Measurements from ENCODE around the gene MICOS13.
A peak's percentile ranks its signal among the peaks of the same experiment; 100 is the strongest.

The MICOS13 gene

DNA sequence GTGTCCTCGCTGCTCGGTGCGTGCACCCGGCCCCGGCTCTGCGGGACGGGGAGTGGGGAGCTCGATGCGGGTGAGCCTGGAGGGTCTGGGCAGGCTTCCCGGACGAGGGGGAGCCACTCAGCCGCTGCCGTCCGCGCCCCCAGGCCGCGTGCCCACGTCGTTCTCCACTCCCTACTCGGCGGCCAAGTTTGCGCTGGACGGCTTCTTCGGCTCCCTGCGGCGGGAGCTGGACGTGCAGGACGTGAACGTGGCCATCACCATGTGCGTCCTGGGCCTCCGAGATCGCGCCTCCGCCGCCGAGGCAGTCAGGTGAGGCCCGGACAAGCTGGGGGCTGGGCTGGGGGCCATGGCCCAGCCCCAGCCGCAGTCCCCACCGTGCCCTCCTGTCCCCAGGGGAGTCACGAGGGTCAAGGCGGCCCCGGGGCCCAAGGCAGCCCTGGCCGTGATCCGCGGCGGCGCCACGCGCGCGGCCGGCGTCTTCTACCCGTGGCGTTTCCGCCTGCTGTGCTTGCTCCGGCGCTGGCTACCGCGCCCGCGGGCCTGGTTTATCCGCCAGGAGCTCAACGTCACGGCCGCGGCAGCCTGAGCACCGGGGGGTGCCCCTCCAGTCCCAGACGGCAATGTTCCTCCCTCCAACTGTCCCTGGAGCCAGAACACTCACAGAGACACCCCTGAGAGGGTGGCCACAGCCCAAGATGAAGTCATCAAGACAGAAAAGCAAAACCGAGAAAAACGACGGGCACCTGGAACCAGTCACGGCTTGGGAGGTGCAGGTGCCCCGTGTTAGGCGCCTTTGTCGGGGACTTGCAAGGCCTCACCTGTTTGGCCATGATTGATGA is 7.3 kb upstream of the MICOS13 start:
- DNase-seq: no peak

DNA sequence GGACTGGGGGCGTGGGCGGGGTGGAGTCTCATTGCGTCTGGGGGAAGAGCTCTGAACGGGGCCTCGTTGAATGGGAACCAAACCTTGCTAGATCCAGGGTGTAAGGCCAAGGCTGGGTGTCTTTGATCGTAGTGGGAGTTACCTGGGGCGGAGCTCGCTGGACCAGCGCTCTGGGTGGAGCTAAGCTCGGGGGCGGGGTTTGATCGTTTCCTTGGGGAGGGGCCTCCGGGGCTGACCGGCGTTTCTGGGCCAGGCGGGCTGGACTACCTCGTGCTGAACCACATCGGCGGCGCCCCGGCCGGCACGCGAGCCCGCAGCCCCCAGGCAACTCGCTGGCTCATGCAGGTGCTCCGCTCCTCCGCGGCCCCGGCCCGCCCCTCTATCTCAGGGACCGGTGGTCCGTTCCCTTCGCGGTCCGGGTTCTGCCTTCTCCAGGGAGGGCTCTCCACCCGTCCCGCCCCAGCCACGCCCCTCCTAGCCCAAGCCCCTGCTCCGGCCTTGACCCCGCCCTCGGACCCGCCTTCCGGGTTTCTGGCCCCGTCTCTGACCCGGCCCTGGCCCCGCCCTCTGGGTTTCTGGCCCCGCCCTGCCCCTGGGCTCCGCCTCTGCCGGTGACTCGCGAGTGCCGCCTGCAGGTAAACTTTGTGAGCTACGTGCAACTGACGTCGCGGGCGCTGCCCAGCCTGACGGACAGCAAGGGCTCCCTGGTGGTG is 6.5 kb upstream of the MICOS13 start:
- DNase-seq: peak; percentile 99

GRCh38 chr19:5686326-5686646 is 6.0 kb upstream of the MICOS13 start:
- DNase-seq: no peak

DNA sequence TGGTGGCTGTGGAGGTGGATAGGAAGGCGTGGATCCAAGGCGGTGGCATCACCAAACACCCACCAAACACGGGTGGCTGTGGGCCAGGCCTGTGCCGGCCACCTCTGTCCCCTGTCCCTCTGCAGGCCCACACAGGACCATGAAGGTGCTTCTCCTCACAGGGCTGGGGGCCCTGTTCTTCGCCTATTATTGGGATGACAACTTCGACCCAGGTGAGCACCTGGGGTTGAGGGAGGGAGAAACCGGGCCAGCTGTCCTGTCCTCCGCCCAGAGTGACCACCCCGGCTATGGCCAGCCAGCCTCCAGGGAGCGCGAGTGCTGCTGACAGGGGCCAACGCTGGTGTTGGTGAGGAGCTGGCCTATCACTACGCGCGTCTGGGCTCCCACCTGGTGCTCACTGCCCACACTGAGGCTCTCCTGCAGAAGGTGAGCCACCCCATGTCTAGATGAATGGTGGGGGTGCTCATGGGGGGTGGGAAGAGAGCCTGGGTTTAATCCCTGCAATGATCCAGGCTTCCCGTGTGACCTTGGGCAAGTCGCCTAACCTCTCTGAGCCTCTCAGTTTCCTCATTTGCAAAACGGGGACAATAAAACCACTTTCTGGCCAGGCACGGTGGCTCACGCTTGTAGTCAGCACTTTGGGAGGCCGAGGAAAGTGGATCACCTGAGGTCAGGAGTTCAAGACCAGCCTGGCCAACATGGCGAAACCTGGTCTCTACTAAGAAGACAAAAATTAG is 4.5 kb upstream of the MICOS13 start:
- DNase-seq: no peak

GRCh38 chr19:5683177-5683886 is 3.0 kb upstream of the MICOS13 start:
- DNase-seq: no peak

DNA sequence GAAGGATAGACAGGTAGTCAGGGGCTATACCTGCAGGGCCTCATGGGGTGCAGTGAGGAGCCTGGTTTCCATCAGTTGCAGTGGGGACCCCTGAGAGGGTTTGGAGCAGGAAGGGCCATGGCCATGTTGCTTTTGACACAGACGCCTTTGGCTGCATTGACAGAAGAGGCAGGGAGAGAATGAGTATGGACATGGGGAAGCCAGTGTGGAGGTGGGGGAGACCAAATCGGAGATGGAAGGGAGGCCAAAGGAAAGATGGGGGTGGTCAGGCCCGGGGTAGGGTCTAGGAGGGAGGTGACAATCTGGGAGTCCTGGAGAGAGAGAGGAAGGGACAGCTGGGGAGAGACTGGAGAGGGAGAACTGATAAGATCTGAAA is 1.8 kb upstream of the MICOS13 start:
- no peak for DNase-seq

GRCh38 chr19:5681391-5682106 is 1.2 kb upstream of the MICOS13 start:
- DNase-seq: no peak

GRCh38 chr19:5680084-5680436 is 256 bp downstream of the MICOS13 start:
- DNase-seq: no peak

GRCh38 chr19:5679289-5680083 is 830 bp downstream of the MICOS13 start:
- DNase-seq: no peak

DNA sequence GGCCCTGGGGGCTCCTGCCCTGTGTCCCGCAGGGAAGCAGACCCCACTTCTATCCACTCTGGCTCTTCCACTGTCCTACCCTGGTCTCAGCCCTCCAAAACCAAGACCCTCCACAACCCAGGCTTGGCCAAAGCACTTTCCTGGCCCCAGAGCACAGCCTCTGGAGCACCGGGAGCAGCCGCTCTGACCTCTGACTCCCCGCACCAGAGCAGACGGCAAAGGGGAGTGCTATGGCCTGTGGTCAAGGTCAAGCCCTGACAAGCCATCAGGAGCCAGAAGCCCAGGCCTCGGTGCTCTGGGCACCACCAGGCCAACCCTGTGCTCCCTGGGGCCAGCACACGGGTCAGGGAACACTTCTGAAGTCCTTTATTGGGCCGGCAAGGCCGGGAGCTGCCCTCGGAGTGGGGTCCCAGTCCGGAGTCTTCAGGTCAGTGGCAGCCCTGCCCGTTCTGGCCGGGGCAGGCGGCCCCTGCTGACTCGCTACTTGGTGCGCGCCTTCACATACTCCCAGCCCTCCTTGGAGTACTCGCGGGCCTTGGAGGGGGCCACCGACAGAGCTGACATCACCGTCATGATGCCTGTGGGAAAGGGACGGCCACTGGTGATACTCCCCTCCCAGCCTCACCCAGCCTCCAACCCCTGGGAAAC is 2.1 kb downstream of the MICOS13 start:
- no peak for DNase-seq

GRCh38 chr19:5677580-5677979 is 2.7 kb downstream of the MICOS13 start:
- no peak for DNase-seq

DNA sequence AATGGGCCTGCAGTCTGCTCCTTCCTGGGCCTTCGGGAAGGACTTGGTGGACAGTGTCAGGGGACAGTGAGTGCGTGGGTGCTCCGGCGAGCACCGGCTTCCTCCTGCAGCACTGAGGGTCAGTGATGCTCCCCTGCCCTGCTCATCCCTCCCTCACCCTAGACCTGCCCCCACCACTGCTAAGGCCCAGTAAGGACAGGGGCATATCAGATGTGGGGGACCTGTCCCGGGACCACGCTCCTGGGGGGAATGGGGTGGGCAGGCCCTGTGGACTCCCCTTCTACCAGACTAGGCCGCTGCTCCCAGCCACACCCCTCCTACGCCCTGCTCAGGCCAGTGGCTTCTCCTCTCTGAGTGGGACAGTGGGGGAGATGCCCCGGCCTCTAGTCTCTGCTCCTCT is 3.2 kb downstream of the MICOS13 start:
- DNase-seq: no peak

DNA sequence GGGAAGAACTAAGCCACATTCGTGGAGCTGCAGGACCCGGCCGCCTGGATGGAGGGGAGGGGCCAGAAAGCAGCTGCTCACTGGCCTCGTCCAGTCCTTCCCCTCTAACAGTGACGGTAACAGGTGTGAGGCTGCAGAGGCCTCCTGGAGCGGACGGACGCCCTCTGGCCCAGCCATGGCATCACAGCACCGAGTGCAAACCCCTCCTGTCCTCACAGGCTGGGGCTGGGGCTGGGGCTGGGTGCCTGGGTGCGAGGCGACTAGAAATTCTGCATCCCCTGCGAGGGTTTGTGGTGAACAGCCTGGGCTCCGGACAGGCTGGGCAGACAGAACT is 3.6 kb downstream of the MICOS13 start:
- DNase-seq: no peak

- DNase-seq: no peak
Measured at GRCh38 chr19:5676105-5676771, 4.1 kb downstream of the MICOS13 start.

DNA sequence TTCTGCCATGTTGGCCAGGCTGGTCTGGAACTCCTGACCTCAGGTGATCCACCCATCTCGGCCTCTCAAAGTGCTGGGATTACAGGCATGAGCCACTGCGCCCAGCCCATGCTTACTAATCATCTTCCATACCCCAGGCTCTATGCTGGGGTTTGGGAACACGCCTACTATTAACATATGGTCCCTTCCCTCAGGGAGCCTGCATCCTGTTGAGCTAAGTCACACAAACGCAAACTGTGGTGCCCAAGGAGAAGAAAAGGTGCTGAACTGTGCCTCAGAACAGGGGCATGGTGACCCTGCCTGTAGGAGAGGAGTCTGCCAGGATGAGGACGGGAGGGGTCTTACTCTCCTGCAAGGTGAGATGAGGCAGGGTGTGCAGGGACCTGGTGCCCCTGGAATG is 5.6 kb downstream of the MICOS13 start:
- no peak for DNase-seq

- DNase-seq: no peak
Measured at GRCh38 chr19:5673752-5674151, 6.6 kb downstream of the MICOS13 start.

GRCh38 chr19:5672708-5673459 is 7.4 kb downstream of the MICOS13 start:
- DNase-seq: no peak

GRCh38 chr19:5671600-5671999 is 8.7 kb downstream of the MICOS13 start:
- no peak for DNase-seq

DNA sequence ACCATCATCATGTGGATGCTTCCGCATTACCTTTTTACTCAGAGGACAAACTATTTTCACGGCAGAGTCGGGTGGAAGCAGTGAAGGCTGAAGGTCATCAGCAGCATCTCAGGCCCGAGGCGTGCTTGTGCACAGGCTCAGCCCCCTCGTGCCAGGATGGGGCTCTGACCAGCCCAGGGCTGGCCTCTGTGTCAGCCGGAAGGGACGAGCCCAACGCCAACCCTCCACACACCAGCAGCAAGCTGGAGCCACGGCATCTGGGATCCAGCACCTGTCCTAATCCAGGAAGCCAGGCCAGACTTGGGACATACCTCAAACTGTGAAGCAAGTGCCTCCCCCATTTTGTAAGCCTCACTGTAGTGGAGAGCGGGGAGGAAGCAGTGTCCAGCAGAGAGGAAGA is 11.1 kb downstream of the MICOS13 start:
- DNase-seq: no peak

GRCh38 chr19:5667751-5668271 is 12.5 kb downstream of the MICOS13 start:
- DNase-seq: no peak

All from stimulated activated CD4-positive, alpha-beta T cell treated with anti-CD3 and anti-CD28 coated beads, Interleukin-1b, Interleukin-23, amount 100 ng/mL, for 48 hours (primary cell).